Stimulated activated naive CD8-positive, alpha-beta T cell treated with anti-CD3 and anti-CD28 coated beads, Interleukin-15, Interleukin-2, amounts not matched to agents 100 ng/mL and 50 ng/mL, for 24 hours (primary cell): ENCODE results near the gene ATP11A.

ENCODE experiments used
- H3K27ac Mint-ChIP-seq: one replicate; pipeline ENCODE4 v1.8.0; 2021; ENCODE audit warnings: mild to moderate bottlenecking, mixed read lengths
- H3K27me3 Mint-ChIP-seq: one replicate; pipeline ENCODE4 v1.8.0; 2021; ENCODE audit warnings: mixed read lengths
- H3K36me3 Mint-ChIP-seq: one replicate; pipeline ENCODE4 v1.8.0; 2021; ENCODE audit warnings: low read depth, mixed read lengths
- H3K4me1 Mint-ChIP-seq: one replicate; pipeline ENCODE4 v1.8.0; 2021; ENCODE audit warnings: low read depth, mixed read lengths
- H3K4me3 Mint-ChIP-seq: one replicate; pipeline ENCODE4 v1.8.0; 2021; ENCODE audit warnings: mild to moderate bottlenecking, mixed read lengths
- H3K9me3 Mint-ChIP-seq: one replicate; pipeline ENCODE4 v1.8.0; 2021; ENCODE audit warnings: mixed read lengths

Gene ATP11A

DNA sequence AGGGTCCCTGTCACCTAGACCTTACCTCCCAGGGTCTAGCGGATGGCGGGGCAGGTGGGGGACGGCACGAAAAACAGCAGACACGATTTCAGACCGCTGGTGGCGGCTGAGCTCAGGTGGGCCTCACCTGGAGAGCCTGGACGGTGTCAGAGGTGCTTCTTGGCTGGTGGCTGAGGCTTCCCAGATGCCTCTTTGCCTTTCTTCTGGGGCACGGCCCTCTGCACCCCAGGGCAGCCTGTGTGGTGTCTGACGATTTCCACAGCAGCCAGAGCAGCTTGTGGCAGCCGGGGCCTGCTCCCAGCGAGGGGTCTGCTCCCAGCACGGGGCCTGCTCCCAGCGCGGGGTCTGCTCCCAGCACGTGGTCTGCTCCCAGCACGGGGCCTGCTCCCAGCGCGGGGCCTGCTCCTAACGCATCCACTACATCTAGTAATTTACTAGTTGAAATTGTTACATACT, 66.7 kb downstream of the ATP11A start:
- Mint-ChIP-seq H3K4me1 (peaks cover 31% of the 10 kb centered on the region), H3K4me3 (no peak overlapping the region), H3K27ac (no peak overlapping the region), H3K9me3 (no peaks in the 10 kb centered on the region), H3K36me3 (peaks cover 3% of the 10 kb centered on the region), H3K27me3 (no peaks in the 10 kb centered on the region)

DNA sequence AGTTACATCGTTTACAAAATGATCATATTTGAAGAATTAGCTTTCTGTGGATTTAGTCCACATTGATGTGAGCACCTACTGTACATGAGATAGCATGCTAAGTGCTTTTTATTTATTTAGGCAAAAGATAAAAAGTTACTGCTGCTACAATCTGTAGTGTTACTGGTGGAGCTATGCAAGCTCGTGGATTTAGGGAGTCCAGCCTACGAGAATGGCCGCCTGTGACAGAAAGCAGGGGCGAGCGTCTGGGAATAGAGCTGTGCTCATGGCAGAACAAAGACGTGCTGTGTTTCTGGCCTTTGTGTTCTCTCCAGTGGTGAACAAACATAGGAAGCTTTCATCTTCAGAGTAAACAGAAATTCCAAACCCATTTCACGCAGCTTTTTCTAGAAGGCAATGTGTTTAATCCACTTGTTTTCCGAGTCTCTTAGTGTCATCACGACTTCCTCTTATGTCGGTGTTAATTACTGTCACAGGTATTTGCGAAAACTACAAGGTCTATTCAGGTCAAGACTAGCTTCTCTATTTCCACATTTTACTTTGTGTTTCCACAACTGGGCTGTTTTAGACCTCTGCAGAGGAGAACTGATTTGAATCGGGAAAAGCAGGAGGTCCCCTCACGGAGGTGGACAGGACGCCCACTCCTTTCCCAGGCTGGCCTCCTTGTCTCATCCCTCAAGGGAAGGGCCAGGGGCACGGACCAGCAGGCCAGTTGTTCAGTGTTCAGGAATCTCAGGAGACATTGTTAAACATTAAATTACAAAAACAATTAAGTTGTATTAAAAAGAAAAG, 67.3 kb downstream of the ATP11A start:
- H3K27ac Mint-ChIP-seq: no peak overlapping the region
- H3K9me3 Mint-ChIP-seq: no peaks in the 10 kb centered on the region
- H3K27me3 Mint-ChIP-seq: no peaks in the 10 kb centered on the region
- H3K36me3 Mint-ChIP-seq: peaks cover 3% of the 10 kb centered on the region
- peaks cover 25% of the 10 kb centered on the region for H3K4me1 Mint-ChIP-seq
- H3K4me3 Mint-ChIP-seq: no peak overlapping the region

DNA sequence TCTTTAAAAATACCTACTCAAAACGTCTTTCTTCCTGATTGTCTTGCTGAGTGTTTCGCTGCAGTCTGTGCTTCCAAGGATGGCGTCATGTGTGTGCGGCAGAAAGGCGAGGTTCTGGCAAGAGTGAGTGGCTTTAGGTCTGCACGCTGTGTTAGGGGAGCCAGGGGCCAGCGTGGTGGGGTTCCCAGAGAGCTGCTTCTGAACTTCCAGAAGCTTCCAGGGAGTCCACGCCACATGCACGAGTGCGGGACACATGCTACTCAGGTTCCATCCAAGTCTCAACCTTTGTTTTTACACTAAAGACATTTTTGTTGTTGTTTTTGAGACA, 67.9 kb downstream of the ATP11A start:
- Mint-ChIP-seq H3K9me3 (no peaks in the 10 kb centered on the region), H3K4me1 (peaks cover 19% of the 10 kb centered on the region), H3K27ac (no peak overlapping the region), H3K36me3 (peaks cover 3% of the 10 kb centered on the region), H3K27me3 (no peaks in the 10 kb centered on the region), H3K4me3 (no peak overlapping the region)

DNA sequence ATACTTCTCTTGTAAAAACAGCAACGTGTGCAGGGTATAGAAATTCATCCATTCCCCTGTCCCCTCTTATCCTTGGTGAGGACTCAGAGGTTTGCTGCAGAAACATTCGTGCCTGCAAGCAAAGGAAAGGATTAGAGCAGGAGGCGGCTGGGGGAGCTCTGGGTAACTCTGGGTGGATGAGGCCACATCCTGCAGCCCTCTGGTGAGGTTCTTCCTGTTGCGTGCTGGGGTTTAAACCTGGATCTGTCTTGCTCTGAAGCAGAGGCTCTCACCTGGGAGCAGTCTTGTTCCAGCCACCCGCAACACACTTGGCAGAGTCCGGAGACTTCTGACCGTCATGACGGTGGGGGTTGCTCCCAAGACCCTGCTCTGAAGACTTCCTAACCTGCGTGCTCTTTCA, 69.2 kb downstream of the ATP11A start:
- Mint-ChIP-seq H3K36me3 (peaks cover 3% of the 10 kb centered on the region), H3K27ac (no peak overlapping the region), H3K4me3 (no peak overlapping the region), H3K9me3 (no peaks in the 10 kb centered on the region), H3K27me3 (no peaks in the 10 kb centered on the region), H3K4me1 (peaks cover 6% of the 10 kb centered on the region)

DNA sequence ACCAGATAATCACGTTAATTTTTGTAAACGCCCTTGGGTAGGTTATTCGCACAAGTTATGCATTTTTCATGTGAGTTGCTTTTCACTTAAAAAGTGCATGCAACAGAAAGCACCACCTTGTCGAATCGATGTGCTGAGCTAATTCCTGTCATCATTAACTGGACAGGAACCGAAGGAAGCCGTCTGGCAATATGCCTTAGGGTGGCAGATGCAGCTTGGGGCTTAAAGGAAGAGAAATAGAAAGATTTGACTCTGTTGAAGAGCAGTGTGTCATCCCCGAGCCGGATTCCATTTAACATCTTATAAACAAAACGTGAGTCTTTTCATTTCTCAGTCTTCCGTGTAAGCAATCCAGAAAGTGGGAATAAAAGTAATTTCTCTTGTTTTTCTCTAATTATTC, 70.0 kb downstream of the ATP11A start:
- no peak overlapping the region for H3K27ac Mint-ChIP-seq
- H3K4me3 Mint-ChIP-seq: no peak overlapping the region
- H3K36me3 Mint-ChIP-seq: peaks cover 3% of the 10 kb centered on the region
- H3K9me3 Mint-ChIP-seq: no peaks in the 10 kb centered on the region
- H3K4me1 Mint-ChIP-seq: peaks cover 3% of the 10 kb centered on the region
- no peaks in the 10 kb centered on the region for H3K27me3 Mint-ChIP-seq

DNA sequence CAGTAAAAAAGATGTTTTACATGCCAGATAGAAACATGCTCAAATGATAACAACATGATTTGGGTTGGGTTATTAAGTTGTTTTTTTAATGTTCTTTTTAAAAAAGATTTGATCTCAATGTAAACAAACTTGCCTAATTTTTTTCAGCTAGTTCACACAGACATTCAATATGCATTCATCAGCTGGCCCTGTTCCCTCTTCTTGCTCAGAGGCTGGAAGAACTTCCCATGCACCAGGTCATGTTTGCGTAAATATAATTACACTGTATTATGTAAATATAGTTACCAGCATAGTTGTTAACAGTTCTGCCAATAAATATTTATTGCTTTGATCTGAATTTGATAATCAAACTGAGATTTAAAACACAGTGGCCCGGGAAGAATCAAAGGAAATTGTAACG, 70.6 kb downstream of the ATP11A start:
- H3K27ac Mint-ChIP-seq: no peak overlapping the region
- peaks cover 3% of the 10 kb centered on the region for H3K4me1 Mint-ChIP-seq
- no peaks in the 10 kb centered on the region for H3K9me3 Mint-ChIP-seq
- no peaks in the 10 kb centered on the region for H3K27me3 Mint-ChIP-seq
- no peak overlapping the region for H3K4me3 Mint-ChIP-seq
- peaks cover under 1% of the 10 kb centered on the region for H3K36me3 Mint-ChIP-seq

DNA sequence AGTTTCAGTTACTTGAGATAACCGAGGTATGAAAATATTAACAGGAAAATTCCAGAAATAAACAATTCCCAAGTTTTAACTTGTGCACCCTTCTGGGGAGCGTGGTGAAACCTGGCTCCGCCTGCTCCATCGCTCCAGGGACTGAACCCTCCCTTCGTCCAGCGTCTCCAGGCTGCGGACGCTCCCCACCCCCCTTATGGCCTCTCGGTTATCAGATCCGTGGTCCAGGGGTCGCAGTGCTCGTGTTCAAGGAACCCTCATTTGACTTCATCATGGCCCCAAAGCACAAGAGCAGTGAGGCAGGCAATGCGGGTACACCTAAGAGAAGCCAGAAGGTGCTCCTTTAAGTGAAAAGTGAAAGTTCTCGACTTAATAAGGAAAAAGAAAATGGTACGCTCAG, 71.1 kb downstream of the ATP11A start:
- no peak overlapping the region for H3K27ac Mint-ChIP-seq
- H3K9me3 Mint-ChIP-seq: no peaks in the 10 kb centered on the region
- no peaks in the 10 kb centered on the region for H3K27me3 Mint-ChIP-seq
- peaks cover under 1% of the 10 kb centered on the region for H3K36me3 Mint-ChIP-seq
- no peak overlapping the region for H3K4me3 Mint-ChIP-seq
- peaks cover 5% of the 10 kb centered on the region for H3K4me1 Mint-ChIP-seq

DNA sequence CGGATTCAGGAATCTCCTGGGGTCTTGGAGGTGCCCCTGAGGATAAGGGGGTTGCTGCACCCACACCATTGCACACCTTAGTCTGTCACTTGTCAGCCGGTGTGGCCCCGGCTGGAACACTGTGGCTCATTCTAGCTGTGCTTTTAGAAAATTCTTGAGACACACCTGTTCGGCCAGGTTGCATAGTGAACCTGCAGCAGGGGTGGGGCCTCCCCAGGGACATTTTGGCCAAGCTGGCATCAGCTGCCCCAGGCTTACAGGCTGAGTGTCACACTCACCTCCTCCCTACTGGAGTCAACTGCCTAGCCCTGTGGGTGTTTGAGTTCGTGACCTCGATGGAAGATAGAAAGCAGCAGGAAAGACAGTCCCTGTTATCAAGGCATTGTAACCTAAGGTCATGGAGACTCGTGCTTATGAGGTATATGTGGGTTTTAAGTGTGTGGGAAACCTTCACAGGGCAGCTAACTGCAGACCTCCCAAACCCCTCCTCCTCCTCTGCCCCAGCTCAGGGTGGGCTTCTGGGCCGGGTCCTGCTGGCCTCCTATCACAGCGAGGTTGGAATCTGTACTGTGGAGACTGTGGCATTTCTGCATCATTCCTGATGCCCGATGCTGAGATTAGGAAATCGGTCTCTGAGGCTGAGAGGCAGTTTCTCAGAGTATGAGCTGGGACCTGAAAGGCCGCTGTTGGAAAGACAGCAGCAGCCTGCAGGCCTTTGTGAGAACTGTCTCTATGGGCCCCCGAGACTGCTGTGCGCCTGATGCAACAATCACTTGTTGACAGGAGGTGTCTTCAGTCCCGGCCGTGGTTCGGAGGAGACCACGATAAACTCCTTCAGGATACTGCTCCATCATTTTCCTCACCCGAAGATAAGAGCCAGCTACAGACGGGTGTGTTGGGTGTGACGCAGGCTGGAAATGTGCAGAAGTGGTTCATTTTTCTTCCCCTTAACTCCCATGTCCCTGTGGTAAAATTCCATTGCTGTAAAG, 72.2 kb downstream of the ATP11A start:
- Mint-ChIP-seq H3K4me3 (no peak overlapping the region), H3K27ac (no peak overlapping the region), H3K4me1 (peaks cover 12% of the 10 kb centered on the region), H3K27me3 (no peaks in the 10 kb centered on the region), H3K9me3 (no peaks in the 10 kb centered on the region), H3K36me3 (peaks cover 4% of the 10 kb centered on the region)

DNA sequence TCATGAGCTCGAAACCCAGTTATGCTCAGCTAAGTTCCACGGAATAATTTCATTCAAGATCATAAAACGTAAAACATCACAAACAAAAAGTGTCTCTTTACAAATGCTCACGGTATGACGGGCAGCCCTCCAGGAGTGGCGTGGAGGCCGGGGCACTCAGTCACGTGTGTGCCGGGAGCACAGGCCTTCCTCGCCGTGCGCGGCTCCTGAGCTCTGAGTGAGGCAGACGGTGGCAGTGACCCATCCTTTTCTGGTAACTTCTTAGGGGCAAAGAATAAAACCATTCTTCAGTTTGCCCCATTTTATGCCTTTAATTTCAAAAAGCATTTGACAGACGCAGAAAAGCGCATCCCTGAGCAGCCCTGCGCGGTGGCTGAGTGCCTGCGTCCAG, 72.8 kb downstream of the ATP11A start:
- Mint-ChIP-seq H3K9me3 (no peaks in the 10 kb centered on the region), H3K4me3 (no peak overlapping the region), H3K4me1 (peaks cover 16% of the 10 kb centered on the region), H3K27me3 (no peaks in the 10 kb centered on the region), H3K36me3 (peaks cover 4% of the 10 kb centered on the region), H3K27ac (no peak overlapping the region)

DNA sequence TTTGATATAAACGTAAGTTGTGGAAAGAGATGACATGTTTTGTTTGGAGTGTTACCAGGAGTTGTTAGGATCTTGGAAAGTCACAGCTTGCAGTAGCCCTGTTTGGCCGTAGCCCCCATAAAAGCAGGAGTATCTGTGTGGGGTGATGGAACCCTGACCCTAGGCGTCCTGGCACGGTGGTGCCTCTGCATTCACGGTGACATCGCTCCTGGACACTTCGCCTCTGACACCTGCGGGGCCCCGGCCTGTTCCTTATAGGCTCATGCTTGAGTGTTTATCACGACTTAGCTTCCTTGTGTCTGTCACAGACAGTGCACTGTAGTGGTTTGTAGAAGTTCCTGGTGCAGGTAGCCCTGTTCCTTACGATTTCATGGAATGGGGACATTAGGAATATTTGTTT, 74.2 kb downstream of the ATP11A start:
- Mint-ChIP-seq H3K4me3 (no peak overlapping the region), H3K9me3 (no peaks in the 10 kb centered on the region), H3K36me3 (peaks cover 4% of the 10 kb centered on the region), H3K27ac (no peak overlapping the region), H3K27me3 (no peaks in the 10 kb centered on the region), H3K4me1 (peaks cover 29% of the 10 kb centered on the region)

DNA sequence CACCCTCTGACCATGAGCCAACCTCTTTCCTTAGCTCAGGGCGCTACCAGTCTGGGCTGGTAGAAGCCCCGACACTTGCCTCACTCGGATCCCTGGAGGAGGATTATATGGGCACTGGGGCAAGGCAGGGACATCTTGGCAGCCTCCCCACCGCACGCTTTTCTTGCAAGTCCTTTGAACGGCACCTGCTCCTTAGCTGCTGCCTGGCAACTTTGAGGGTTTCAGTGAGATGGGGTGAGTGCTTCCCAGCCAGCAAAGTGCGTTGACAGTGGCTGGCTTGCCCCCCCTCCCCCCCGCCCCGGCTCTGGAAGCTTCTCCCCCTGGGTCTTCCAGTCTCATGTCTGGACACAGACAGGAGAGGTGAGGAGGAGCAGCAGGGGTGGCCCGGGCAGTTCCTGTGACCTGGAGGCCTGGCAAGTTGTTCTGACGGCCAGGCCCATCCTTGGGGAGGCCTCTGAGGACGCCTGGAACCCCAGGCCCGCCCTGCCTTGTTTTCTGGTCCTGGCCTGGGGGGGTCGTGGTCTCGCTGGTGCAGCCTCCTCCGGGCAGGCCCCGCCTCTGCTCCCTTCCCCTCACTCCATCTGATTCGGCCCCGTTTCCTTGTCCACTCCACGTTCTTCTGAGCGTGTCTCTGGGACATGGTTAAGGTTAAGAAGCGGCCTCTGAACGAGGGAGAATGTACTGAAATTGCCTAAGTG, 75.2 kb downstream of the ATP11A start:
- Mint-ChIP-seq H3K4me3 (no peak overlapping the region), H3K9me3 (no peaks in the 10 kb centered on the region), H3K27ac (no peak overlapping the region), H3K4me1 (peaks cover 33% of the 10 kb centered on the region), H3K36me3 (peaks cover 4% of the 10 kb centered on the region), H3K27me3 (no peaks in the 10 kb centered on the region)

DNA sequence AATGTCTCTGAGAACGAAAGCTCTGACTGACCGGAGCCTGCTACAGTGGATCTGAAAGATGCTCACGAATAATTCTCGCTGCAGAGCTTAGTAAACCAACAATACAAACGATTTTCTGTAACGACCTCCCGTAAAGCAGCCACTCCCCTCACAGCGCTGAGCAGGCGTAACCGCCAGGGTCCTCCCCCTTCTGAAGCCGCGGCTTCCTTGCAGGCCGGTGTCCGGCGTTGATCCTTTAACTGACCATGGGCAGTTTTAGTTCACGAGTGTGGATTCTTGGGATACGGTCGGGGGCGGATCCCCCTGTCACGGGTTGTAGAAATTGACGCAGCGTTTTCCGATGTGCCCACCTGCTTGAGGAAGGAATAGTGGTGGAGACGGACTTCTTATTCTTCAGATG, 75.9 kb downstream of the ATP11A start:
- H3K36me3 Mint-ChIP-seq: peaks cover 4% of the 10 kb centered on the region
- H3K9me3 Mint-ChIP-seq: no peaks in the 10 kb centered on the region
- H3K4me3 Mint-ChIP-seq: no peak overlapping the region
- H3K4me1 Mint-ChIP-seq: peaks cover 33% of the 10 kb centered on the region
- H3K27ac Mint-ChIP-seq: no peak overlapping the region
- H3K27me3 Mint-ChIP-seq: no peaks in the 10 kb centered on the region

DNA sequence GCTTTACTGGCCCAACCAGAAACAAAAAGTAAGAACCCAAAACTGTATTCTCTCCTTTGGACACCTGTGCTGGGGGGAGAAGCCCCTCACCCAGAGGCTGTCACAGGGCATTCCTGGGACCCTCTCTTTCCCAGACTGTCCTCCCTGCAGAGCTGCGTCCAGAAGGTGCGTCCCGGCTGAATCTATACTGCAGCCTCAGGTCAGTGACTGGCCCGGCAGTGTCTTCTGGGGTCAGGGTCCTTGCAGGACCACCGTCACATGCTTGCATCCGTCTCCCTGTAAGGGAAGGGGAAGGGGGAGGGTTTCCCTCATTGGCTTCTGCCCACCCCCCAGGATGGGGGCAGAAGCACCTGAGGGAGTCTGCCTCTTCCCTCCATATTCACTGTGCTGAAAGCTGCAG, 76.5 kb downstream of the ATP11A start:
- no peaks in the 10 kb centered on the region for H3K9me3 Mint-ChIP-seq
- no peak overlapping the region for H3K4me3 Mint-ChIP-seq
- peaks cover 4% of the 10 kb centered on the region for H3K36me3 Mint-ChIP-seq
- H3K27me3 Mint-ChIP-seq: no peaks in the 10 kb centered on the region
- peaks cover 33% of the 10 kb centered on the region for H3K4me1 Mint-ChIP-seq
- no peak overlapping the region for H3K27ac Mint-ChIP-seq

DNA sequence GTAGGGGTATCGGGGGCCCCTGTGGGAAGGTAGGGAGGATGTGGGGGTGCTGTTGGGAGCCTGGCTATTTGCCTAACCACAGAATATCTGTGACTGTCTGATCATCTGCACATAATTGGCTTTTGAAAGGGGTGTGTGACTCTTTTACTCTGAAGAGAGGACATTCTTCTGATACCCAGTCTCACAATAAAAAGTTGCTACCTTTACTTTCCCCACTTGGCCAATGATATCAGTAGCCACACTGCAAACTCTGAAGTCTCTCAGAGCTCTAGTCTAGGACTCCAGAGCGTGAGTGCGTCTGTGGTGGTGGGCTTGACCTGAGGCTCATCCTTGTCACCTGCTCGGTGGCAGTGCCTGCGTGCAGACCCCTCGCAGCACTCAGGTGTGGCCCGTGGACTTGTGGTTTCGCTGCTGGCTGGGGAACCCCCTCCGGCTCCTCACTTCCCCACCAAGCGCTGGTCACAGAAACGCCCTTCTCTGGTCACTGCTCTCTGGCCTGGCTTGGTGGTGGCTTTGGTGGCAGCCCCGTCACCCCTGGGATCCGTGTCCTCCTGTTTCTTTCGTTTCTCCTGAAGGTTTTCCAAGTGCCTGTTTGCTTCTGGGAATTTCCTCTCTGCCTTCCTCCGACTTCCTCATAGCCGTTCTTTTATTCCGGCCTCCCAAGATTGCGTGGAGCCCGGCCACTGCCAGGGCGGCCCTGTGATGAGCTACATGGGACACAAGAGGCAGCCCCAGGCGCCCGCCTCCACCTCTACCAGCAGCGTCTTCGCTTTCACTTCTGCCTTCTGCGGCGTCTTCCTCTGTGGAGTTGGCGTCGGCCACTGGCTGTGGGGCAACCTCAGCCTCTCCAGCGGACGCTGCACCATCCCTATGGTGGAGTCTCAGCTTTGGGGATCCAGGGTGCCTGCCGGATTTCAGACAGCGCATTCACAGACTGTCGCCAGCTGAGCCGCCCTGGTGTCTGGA, 78.0 kb downstream of the ATP11A start:
- peak overlapping the region; percentile 13 for H3K4me3 Mint-ChIP-seq
- no peaks in the 10 kb centered on the region for H3K27me3 Mint-ChIP-seq
- peaks cover 33% of the 10 kb centered on the region for H3K4me1 Mint-ChIP-seq
- no peaks in the 10 kb centered on the region for H3K9me3 Mint-ChIP-seq
- peak overlapping the region; percentile 76 for H3K27ac Mint-ChIP-seq
- peaks cover 4% of the 10 kb centered on the region for H3K36me3 Mint-ChIP-seq
